ENCODE data around the gene MRPS7.

The MRPS7 gene

DNA sequence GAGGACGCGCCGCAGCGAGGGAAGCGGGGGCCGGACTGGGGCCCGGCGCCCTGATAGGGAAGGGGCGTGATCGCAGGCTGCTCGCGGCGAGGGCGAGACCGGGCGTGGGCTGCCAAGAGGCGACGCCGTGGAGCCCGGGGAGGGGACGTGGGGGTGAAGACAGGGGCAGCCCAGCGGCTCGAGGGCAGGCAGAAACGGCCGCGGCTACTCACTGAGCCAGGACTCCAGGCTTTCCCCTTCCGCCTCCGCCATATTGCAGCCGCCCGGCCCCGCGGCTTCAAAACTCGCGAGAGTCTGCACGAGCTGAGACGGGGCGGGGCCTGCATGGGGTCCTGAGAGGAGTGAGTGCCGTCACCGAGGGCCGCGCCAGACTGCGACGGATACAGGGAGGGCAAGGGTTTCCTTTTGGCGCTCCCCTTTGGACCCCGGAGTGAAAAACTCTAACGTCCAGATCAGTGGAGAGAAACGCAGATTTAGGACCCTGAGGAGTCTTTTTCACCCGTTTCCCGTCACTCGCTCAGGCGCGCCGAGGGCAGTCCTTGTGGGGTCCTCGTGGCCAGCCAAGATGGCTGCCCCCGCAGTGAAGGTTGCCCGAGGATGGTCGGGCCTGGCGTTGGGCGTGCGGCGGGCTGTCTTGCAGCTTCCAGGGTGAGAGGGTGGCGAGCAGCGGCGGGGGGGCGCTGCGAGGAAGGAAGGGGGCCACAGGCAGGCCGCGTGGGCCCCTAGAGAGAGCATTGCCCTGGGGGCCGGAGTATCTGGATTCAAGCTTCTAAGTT is at the start of gene MRPS7, which contains the start of gene GGA3:
Gene MRPS7 (plus strand): TSS at position 544 of the 776 bp plus-strand sequence. CDS start 22 bp downstream, at position 566.
Gene GGA3 (minus strand): TSS at position 271 of the 776 bp plus-strand sequence. CDS start 19 bp downstream, at position 252.
- TF ChIP-seq GATA2 (IDR thresholded peaks at IDR 0.05; ENCODE audit: low read depth, low read length) (no peak), GATA3 (IDR thresholded peaks at IDR 0.05; ENCODE audit: low read depth, low read length) (no peak)

DNA sequence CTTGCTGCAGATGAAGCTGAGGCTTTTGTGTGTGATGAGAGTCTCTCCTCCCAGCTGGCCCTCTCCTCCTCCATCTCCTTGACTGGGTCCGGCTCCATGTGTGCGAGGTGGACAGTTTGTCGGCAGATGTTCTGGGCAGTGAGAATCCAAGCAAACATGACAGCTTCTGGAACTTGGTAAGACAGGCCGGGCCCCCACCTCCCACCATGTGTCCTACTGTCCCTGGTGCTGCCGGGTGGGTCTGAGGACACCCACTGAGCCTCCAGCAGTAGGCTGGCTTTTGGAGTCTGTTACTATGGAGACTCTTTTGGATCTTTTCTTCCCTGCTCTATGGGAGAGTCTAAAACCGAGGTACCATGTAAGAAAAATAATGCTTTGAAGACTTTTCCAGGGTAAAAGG is 43.5 kb upstream of the MRPS7 start:
- TF ChIP-seq GATA2 (IDR thresholded peaks at IDR 0.05; ENCODE audit: low read depth, low read length) (no peak), GATA3 (IDR thresholded peaks at IDR 0.05; ENCODE audit: low read depth, low read length) (no peak)

DNA sequence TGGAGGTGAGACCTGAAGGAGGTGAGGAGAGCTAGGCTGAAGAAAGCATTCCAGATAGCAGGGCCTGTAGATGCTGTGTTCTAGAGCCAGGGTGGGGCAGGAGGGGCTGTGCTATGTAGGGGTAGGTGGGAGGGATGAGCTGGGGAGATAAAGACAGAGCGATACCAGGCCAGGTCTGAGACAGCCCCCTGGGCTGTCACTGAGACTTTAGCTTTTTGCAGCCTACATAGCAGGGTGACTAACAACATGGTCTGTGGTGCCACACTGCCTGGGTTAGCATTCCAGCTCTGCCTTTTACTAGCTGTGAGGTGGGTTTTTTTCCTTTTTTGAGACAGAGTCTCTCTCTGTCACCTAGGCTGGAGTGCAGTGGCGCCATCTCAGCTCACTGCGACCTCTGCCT is 41.9 kb upstream of the MRPS7 start:
- TF ChIP-seq GATA2 (IDR thresholded peaks at IDR 0.05; ENCODE audit: low read depth, low read length): no peak
- TF ChIP-seq GATA3 (IDR thresholded peaks at IDR 0.05; ENCODE audit: low read depth, low read length): no peak

DNA sequence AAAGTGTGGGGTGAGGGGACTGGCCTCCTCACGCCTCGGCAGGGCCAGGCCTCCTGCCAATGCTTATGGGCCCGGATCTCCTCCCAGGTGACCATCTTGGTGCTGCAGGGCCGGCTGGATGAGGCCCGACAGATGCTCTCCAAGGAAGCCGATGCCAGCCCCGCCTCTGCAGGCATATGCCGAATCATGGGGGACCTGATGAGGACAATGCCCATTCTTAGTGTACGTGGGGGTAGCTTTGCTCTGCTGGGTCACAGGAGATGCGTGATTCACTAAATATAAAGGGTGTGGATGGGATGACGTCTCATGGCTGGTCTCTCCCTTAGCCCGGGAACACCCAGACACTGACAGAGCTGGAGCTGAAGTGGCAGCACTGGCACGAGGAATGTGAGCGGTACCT is 36.7 kb upstream of the MRPS7 start:
- TF ChIP-seq GATA3 (IDR thresholded peaks at IDR 0.05; ENCODE audit: low read depth, low read length) (no peak), GATA2 (IDR thresholded peaks at IDR 0.05; ENCODE audit: low read depth, low read length) (no peak)

DNA sequence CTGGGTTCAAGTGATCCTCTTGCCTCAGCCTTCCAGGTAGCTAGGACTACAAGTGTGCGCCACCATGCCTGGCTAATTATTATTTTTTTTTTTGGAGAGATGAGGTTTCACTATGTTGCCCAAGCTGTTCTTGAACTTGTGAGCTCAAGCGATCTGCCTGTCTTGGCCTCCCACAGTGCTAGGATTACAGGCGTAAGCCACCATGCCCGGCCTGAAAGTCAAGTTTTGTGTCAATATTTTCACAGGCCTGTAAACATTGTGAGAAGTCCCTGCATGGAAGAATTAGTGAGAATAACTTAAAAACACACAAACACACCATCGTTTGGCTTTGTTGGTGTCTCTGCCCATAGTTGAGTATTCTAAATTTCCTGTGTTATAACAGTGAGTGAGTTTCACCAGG is 34.0 kb upstream of the MRPS7 start:
- TF ChIP-seq GATA2 (IDR thresholded peaks at IDR 0.05; ENCODE audit: low read depth, low read length): no peak
- TF ChIP-seq GATA3 (IDR thresholded peaks at IDR 0.05; ENCODE audit: low read depth, low read length): no peak

DNA sequence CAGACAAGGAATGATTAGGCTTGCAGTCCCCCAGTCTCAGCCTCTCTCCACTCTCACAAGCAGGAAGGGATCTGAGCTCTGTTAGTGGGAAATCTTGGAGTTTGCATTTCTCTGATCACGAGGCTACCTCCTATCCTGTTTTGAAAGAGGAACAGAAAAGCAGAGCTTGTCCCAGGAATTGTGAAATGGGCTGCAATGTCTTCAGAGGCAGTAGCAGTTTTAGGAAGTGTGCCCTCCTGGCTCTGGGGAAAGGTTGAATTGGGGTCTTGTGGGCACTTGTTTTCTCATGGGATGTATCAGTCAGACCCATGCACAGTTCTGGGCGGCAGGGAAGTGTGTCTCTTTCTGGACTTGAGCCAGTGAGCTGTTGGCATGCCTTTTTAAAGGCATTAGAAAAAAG is 33.4 kb upstream of the MRPS7 start:
- TF ChIP-seq GATA3 (IDR thresholded peaks at IDR 0.05; ENCODE audit: low read depth, low read length) (no peak), GATA2 (IDR thresholded peaks at IDR 0.05; ENCODE audit: low read depth, low read length) (no peak)

DNA sequence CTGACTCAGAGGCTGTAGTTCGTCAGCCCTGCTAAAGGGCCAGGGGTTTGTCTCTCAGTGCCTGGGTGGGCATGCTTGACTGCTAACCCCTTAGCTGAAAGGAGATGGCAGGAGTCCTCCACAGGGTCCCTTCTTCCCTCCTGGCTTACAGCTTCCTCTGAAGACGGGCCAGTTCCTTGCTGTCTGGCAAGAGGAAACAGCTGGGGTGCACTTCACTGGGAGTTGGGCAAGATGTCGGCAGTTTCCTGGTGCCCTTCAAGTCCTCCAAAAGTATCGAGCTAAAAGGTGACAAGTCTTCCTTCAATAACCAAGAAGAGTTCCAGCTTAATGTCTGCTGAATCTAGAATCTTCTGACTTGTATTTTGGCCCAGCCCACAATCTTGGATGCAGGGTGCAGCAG is 32.8 kb upstream of the MRPS7 start:
- TF ChIP-seq GATA2 (IDR thresholded peaks at IDR 0.05; ENCODE audit: low read depth, low read length) (no peak), GATA3 (IDR thresholded peaks at IDR 0.05; ENCODE audit: low read depth, low read length) (no peak)

DNA sequence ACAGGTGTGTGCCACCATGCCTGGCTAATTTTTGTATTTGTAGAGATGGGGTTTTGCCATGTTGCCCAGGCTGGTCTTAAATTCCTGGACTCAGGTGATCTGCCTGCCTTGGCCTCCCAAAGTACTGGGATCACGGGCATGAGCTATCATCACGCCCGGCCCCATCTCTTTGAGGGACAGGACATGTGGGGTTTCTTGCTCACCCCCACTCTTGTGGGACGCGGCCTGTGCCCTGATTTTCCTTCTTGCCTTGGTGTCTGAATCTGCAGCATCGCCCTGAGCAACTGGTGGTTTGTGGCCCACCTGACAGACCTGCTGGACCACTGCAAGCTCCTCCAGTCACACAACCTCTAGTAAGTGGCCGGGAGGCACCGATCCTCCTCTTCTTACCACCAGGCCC is 30.6 kb upstream of the MRPS7 start:
- TF ChIP-seq GATA2 (IDR thresholded peaks at IDR 0.05; ENCODE audit: low read depth, low read length) (no peak), GATA3 (IDR thresholded peaks at IDR 0.05; ENCODE audit: low read depth, low read length) (no peak)

DNA sequence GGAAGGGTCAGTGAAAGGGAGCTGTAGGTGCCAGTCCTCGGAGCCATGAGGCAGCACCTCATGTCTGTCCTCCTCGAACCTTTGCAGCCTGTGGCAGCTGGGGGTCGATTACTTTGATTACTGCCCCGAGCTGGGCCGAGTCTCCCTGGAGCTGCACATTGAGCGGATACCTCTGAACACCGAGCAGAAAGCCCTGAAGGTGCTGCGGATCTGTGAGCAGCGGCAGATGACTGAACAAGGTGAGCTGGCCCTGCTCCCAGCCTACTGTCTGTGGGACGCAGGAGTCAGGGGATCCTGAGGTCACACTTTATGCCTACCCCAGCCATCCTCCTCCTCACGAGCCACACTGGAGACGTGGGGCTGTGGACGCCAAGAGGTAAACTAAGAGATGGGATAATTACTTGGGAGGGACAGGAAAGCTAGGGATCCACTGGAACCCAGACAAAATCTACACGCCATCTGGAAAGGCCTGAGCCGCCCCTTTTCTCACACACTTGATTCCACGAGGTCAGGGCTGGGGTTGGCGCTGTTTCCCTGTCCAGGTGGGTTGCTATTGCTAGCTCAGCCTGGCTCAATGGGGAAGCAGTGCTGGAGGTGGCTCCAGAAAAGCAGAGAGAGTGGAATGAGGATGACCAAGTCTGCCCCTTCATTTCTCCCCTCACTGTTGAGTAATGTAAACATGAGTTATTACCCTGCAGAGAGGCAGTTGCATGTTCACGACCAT is 29.8 kb upstream of the MRPS7 start:
- no peak for TF ChIP-seq GATA2 (IDR thresholded peaks at IDR 0.05; ENCODE audit: low read depth, low read length)
- no peak for TF ChIP-seq GATA3 (IDR thresholded peaks at IDR 0.05; ENCODE audit: low read depth, low read length)

DNA sequence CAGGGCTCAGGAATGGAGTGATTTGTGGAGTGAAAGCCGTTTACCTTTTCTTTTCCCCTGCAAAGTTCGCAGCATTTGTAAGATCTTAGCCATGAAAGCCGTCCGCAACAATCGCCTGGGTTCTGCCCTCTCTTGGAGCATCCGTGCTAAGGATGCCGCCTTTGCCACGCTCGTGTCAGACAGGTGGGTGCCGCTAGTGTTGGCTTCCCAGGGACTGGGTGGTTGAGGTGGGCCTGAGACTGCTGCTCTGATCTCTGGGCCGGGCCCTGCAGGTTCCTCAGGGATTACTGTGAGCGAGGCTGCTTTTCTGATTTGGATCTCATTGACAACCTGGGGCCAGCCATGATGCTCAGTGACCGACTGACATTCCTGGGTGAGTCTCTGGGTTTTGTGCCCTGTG is 28.9 kb upstream of the MRPS7 start:
- TF ChIP-seq GATA3 (IDR thresholded peaks at IDR 0.05; ENCODE audit: low read depth, low read length) (no peak), GATA2 (IDR thresholded peaks at IDR 0.05; ENCODE audit: low read depth, low read length) (no peak)

DNA sequence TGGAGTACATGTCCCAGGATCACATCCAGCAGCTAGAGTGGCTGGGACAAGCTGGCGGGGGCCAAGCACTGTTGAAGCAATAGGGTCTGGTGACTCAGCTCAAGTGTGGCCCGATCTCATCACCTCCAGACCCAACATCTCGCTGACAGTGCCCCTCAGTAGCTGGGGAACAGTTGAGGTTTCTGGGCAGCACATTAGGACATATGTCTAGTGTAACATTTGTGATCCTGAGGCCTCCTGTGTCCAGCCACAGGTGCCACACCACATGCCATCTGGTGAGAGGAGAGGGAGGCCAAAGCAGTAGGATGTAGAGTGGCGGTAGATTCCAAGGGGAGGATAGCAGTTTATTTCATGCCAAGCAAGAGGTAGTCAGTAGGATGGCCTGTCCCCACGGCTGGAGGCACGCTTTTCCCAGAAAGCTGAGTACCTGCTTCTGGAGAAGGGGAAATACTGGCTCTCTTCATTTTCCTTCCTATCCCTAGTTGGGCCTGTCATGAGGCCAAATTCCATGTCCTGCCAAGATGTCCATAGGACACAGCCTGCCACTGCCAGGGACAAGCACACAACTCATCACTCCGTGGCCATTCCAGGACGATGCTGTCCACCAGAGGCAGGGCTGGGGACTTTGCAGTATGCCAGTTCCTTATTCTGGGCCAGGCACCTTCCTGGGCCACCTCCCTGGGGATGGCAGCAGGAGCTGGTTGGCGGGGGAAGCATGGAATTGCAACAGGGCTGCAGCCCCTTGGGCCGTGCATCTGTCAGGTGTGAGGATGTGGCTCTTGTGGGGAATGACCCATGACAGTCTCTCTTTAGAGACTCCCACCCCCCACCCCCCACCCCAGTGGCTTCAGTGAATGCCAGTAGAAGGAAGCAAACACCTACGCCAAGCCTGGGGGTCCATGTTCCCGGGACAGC is 24.3 kb upstream of the MRPS7 start:
- no peak for TF ChIP-seq GATA3 (IDR thresholded peaks at IDR 0.05; ENCODE audit: low read depth, low read length)
- no peak for TF ChIP-seq GATA2 (IDR thresholded peaks at IDR 0.05; ENCODE audit: low read depth, low read length)

DNA sequence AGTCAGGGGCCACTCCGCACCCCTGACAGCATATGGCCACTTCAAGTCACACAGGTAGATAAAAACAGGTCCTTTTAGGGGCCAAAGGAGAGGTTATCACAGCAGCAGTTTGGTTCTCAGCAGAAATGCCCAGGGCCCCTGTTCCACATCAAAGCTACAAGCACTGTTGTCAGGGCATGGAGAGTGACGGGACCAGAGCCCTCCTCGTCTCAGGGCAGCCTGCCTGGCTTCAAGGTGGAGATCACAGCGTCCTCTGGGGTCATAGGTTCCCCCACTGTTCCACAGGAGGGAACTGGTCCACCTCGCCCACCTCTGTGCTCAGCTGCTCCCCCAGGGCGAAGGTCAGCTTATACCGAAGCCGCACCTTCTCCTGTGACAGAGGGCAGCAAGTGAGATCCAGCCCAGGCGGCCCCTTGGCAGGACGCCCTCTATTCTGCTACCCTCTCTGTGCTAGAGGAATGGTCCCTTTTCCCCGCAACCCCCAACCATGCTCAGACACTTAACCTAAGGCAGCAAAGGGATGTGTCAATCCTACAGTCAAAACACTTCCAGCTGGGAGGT is 23.6 kb upstream of the MRPS7 start:
- TF ChIP-seq GATA3 (IDR thresholded peaks at IDR 0.05; ENCODE audit: low read depth, low read length): no peak
- no peak for TF ChIP-seq GATA2 (IDR thresholded peaks at IDR 0.05; ENCODE audit: low read depth, low read length)

DNA sequence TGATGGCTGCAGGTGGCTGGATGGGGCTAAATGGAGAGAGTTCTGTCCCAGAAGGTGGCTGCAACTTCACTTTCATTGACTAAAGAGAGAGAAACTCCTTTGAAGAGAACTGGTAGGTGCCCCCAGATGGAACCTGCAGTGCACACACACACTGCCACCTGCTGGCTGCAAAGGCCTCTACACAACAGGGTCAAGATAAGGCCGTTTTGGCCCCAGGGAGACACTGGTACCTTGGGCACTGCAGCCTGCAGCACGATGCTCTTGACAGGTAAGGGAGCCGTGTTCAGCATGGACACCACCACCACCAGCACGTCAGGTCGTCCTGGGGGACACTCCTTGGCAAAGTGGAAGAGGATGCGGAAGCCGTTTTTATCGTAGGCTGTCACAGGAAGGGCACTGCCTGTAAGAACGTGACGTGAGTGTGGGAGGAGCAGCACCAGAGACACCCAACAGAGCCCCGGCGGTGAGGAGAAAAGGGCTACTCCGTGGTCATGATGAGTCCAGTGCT is 22.9 kb upstream of the MRPS7 start:
- TF ChIP-seq GATA2 (IDR thresholded peaks at IDR 0.05; ENCODE audit: low read depth, low read length): peak; percentile 46; the same call in 1 of the 2 replicates
- TF ChIP-seq GATA3 (IDR thresholded peaks at IDR 0.05; ENCODE audit: low read depth, low read length): no peak

Measured in SH-SY5Y (cell line).